Stimulated activated CD4-positive, alpha-beta T cell treated with anti-CD3 and anti-CD28 coated beads, Interleukin-1b, Interleukin-23, amount 100 ng/mL, for 48 hours (primary cell): ENCODE data around the gene SOX9.
"Not testable (repeated sequence)": the region's sequence is repeated elsewhere in the genome, so short reads cannot be mapped to it uniquely, and the experiment has no call there.

Experiments
- DNase-seq: peaks from one replicate; pipeline ENCODE4 v3.0.0-alpha.2; 2020

SOX9 gene

DNA sequence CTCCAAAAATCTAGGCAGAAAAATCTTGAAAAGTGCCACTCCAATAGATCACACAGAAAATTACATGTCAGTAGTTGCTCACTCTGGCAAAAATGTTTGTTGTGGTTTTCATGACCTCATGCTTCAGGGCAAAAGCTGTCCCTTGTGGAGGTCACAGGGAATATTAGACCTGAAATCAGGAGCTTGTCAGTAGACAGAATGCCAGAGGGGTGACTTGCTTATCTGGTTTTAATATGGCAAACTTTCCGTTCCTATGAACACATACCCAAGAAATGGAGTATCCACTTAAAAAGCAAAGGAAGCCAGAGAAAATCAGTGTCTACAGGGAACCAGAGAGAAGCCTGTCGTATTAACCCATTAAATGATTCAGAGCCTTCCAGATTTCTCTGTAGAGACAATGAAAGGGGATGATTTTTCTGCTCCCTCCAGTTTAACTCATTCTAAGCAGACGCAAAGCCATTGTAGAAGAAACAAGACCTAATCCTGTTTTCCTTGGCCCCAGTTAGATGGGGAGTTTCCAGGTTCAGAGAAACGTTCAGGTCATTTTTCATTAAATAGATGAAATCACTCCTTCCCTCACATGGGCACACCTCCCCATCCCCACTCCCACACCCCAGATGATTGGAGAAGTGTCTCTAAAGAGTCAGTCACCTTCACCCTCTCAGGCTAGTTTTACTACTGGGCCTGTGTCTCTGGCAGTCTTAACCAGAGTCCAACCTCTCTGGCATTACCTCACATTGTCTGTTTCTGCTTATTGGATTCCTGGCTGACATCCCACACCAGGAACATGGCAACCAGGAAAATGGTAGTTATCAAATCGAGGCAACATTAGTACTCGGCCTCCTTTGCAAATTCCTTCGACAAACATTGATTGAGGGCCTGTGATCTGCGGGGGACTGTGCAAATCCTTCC is 6.0 kb downstream of the SOX9 start:
- no peak for DNase-seq

DNA sequence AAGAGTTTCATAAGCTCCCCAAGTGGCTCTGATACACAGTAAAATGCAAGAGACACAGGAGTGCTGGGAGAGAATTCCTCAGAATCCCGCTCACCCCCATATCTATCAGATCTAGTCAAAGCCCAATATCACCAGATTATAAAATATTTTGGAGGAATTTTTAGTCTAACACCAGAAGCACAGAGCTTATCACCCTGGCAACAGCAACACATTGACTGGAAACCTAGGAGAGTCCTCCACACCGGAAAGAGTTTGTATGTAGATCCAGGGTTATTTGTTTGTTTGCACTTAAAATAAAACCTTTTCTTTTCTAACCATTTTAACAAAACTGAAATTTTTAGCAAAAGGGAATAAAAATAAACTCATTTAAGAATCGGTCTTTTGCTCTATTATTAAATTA is 7.2 kb downstream of the SOX9 start:
- DNase-seq: no peak

DNA sequence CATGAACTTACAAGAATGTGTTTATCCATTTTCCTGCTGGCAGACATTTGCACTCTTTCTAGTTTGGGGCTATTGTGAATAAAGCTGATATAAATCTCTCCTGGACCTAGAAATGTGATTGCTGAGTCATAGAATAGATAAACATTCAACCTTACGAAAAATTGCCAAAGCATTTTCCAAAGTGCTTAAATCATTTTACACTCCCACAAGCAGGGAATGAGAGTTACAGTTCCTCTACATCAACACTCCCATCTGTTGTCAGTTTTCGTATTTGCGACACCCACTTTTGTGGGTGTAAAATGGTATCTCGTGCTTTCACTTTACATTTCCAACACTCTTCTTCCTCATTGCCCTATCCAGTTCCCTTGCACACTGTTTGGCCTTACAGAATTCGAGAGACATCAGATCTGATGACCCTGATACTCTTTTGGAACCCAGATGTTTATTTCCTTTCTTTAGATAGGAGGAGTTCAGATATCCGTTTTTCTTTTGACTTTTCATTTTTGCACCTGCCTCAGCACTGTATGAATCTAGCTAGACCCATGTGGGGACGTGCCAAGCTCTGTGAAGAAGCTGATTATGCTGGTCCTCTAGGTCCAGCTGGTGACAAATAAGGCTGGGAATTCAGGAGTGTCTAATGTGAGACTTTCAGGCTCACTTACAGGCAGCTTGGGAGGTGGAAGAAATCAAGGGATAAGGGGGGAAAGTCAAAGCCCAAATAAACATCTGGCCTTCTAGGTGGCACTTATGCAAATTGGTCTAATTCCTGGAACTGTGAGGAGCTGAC is 14.0 kb downstream of the SOX9 start:
- no peak for DNase-seq

DNA sequence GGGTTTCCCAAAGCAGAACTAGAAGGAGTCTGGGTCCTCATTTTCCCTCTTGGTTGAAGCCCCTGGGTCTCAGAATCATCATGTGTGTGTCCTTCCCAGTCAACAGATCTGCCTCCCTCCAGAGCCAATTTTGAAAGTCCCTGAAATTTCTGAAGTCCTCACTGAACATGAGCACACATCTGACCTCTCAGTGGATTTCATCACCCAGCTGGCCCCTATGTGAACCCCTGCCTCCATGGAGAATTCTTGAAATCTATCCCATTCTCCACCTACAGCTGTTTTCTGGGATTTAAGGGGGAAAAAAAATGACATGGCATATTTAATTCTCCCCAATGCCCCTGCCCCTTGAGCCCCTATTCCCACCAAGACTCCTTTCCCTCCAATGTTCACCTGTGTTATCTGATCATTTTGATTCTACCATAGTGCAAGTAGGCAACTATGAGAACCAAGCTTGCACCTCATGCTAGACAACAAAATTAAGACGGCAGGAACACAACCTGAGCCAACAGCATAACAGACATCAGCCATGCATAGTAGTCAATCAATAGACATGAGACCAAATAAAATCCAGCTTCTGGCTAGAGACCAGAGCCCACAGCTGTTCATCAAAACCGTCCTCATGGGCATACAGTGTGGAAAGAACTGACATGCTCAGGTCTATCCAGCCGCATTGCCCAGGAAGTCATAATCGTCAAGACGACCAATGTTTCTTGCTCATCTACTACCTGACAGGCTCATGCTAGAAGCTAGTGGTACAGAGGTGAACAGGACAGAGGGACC is 14.9 kb downstream of the SOX9 start:
- DNase-seq: no peak

DNA sequence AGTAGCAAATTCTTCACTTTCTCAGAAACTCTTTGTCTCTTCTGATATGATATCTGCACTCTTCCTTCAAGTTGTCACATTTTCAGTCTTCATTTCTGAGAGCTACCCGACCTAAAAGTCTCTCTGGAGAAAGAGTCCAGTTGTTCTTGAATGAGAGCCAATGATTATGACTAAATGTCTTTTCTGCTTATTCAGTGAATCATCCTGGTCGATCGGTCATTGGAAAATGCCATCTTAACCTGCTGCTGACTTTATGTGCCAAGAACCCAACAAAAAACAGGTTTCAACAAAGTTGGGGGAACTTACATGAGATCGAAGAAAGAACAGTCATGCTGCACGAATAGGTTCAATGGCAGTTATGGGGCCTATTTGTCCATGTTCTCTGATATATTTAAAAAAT is 15.9 kb downstream of the SOX9 start:
- DNase-seq: no peak

DNA sequence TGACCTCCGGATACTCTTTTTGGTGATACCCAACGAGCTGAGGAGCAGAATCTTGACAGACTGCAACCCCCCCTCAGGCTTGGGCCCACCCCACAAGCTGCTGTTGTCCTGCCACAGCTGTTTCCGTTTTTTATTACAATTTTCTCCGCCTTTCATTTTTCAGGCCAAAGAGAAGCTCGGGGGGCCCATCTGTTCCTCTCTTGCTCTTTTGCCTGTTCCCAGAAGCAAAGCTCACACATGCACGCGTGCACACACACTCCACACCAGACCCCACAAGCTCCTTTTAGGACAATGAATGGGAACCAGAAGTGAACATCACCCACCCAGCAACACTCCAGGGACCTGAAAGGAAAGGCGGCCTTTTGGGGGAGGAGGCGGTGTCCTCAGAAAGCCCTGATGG is 16.3 kb downstream of the SOX9 start:
- no peak for DNase-seq

DNA sequence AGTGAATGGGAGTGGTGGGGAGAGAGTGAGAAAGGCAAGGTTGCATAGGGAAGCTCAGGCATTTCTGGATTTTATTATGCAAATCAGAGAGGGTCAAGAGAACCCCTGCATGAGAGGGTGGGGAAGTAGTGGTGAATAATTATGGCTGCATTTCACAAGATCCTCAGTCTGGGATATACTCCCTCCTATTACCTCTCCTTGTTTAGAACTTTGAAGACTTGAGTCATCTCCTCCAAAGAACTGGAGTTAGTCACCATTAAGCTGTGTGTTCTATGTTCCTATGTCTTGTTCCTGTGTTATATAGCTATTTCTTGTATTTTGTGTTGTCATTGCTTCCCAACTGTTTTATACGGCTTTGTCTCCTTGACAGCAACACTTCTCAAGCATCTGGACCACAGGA is 18.4 kb downstream of the SOX9 start:
- no peak for DNase-seq

DNA sequence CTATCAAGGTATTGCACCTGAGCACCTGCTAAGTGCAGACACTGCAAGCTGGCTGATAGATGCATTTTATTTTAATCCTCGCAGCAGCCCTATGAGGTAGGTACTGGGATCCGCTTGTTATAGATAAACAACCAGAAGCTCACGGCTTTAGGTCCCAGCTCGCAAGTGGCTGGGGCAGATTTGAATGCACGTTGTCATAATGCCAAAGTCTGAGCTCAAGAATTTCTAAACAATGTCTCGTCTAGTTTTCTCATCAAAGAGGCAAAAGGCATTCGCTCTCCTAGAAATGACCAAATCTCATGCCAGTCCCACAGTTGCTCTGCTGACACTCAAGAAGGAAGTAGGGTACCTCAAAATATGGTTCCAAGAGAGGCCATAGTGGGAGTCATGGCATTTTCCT is 20.5 kb downstream of the SOX9 start:
- no peak for DNase-seq

DNA sequence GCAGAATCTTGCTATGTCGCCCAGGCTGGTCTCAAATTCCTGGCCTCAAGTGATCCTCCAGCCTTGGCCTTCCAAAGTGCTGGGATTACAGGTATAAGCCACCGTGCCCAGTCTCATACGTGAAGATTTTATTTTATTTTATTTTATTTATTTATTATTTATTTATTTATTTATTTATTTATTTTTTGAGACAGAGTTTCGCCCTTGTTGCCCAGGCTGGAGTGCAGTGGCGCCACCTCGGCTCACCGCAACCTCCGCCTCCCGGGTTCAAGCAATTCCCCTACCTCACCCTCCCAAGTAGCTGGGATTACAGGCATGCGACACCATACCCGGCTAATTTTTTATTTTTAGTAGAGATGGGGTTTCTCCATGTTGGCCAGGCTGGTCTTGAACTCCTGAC is 21.3 kb downstream of the SOX9 start:
- not testable (repeated sequence) for DNase-seq

DNA sequence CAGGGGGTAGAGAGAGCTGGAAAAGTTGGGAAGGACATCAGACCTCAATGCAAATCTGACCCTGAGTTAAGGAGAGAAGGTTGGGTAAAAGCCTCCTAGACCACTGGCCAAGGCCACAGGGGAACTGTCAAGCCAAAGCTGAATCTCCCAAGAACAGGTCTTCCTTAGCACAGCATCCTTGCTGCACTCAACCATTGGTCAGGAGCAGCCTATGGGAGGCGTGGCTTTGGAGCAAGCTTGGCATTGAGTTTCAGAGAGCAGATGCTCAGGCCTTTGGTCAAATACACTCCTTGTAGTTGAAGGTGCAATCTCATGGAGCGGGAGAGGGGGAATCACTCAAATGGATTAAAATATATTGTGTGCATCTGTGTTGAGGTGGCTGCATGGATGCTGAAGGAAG is 21.8 kb downstream of the SOX9 start:
- DNase-seq: no peak

DNA sequence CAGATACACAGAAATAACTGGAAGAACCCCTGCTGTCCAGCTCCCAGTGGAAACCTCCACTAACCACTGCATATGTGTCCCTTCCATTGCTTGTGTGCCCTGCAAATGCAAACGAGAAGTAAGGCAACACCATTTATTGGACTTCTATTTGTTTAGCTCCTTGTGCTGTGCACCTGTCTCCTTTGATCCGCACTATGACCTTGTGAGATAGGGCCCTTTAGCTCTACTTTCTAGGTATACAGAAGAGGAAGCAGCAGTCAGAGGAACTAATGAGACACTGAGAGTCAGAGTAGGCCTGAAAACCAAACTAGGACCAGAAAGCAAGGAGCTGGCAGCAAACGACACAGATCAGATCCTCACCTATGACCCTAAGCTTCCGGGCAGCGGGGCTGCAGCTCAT is 22.4 kb downstream of the SOX9 start:
- no peak for DNase-seq

DNA sequence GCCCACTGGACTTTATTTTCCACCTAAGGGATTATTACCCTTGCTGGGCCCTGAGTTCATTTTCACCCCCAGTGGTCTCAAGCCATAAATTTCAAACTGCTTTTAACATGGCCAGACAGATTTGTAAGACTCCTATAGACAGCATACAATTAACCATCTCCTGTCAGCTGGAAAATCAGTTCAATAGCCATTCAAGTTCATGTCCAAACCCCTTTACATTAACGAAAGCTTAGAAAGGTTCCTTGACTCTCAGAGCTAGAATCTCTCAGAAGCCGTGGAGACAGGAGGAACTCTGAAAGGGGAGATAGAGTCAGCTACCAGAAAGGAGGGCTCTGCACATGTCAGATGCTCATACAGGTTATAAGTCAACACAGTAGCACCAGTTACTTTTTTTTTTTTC is 23.3 kb downstream of the SOX9 start:
- no peak for DNase-seq

DNA sequence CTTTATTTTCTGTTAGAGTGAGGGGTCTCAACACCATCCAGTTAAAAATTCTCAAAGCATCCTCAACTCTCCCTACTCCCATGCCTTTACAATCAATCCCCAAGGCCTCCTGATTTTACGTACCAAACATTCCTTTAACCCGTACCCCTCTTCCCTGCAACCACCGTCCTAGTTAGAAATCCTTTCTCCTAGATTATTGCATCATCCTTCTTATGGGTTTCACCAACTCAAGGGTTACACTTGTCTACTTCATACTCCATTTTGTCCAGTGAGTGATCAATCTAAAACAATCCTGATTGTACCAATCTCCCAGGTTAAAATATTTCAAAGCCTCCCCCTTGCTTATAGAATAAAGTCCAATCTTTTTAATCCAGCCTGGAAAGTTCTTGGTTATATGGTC is 24.7 kb downstream of the SOX9 start:
- no peak for DNase-seq

DNA sequence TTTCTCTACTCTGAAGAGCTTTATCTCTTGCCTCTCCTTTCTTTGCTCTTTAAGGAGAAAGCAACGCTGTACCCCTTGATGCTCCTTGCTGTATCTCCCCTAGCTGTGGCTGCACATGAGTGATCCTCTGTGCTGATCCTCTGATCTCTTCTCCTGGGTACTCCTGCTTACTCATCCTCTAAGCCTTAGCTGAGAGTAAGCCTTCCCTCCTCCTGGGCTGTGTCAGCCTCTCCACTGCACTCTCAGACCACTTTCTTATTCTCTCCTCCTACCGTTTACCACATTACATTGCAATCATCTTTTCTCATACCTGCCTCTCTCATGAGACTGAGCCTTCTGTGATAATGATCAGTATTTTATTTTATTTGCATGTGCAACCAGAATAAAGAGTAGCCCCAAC is 25.1 kb downstream of the SOX9 start:
- no peak for DNase-seq

DNA sequence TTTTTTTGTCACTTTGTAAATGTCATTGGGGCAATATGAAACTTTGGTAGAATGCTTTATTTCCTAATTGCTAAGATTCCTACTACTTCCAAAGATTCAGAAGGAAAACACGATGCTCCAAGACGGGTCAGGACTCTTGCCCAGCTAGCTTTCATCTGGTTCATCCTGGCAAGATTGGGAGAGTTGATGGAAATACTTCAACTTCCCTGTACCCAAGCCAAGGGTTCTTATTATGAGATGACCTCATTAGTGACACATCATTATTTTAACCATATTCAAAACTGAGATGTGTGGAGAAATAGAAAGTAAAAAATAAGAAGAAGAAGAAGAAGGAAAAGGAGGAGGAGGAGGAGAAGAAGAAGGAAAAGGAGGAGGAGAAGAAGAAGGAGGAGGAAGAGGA is 25.6 kb downstream of the SOX9 start:
- DNase-seq: no peak

DNA sequence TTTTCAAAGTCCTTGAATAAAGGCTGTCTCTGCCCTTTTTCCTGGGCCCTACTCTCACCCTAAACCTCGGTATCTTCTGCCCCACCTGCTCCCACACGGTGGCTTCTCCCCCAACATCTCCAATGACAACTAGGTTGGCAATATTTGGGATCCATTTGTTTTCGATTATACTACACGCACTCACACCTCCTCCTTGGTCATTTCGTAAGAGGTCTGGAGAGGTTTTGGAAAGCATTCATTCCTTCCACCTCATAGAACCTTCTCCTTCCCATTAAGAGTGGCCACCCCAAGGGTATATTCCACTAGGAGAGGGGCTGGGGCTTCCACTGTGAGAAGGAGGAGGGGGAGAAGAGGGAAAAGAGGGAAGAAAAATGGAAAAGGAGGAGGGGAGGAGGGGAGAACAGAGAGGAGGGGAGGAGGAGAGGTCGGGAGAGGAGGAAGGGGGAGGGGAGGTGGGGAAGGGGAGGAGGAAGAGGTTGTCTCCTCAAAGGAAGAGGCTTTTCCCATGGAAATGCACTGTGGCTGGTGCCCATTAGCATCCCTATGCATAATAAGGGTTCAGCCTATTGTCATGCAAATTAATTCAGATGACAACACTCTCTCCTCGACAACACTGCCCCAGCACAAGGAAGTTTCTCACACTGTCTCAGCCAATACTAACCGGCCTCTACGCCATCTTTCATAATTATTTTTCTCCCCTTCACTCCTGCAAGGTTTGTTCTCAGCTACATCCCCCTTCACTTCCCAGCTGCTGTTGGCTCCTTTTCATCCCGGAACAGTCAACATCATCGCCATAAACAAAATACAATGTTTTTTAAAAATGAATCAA is 30.0 kb downstream of the SOX9 start:
- DNase-seq: no peak

DNA sequence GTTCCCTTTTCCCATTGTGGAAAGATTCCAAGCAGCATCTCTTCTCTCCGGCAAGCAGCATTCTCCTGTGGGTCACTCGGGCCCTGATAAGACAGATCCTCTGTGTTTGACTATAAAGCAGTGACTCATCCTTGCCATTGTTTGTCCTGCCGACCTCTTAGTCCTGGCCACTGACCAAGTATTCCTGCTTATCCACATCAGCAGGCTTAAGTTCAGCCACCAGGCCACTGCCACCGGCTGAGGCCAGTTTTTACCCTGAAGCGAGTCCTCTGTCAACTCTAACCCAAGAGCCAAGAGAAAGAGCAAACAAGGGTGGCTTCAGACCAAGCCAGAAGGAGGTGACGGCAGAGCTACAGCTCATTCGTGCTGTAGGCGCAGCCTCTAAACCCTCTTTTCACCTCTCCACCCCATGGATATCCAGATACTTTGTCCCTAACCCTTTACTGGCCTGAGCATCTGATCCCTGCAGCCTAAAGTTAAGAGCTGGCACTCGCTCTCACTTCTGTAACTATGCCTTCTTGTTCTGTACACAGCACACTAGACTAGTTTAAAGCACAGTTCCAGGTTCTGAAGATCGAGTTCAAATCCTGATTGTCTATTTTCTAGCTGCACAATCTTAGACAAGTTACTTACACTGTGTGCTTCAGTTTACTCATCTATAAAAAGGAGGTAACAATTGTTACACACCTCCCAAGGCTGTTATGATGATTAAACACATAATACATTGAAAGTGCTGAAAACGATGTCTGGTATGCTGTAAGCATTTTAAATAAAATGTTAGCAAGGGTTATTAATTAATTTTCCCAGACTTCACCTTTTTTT is 31.0 kb downstream of the SOX9 start:
- DNase-seq: no peak

DNA sequence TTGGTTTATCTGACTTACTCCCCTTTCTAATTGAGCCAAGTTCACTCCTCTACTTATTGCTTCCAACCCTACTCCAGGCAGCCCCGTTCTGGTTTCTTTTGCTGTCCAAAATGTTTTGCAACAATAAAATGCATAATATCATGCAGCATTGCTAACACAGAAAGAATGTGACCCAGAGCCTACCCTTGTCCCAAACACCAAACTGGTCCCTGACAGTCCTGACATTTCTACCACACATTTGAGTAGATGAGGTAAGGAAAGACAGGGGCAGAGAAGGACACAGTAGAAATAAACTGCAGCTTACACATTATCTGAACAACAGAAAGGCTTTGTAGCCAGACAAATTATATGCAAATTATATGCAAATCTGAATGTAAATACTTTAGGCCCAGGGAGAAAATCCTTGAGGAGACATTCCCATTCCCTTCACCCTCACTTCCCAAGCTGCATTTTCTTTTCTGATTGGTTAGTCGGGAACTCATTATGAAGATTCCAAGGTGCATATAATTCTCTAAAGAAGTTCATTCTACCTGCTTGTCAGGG is 31.6 kb downstream of the SOX9 start:
- no peak for DNase-seq

DNA sequence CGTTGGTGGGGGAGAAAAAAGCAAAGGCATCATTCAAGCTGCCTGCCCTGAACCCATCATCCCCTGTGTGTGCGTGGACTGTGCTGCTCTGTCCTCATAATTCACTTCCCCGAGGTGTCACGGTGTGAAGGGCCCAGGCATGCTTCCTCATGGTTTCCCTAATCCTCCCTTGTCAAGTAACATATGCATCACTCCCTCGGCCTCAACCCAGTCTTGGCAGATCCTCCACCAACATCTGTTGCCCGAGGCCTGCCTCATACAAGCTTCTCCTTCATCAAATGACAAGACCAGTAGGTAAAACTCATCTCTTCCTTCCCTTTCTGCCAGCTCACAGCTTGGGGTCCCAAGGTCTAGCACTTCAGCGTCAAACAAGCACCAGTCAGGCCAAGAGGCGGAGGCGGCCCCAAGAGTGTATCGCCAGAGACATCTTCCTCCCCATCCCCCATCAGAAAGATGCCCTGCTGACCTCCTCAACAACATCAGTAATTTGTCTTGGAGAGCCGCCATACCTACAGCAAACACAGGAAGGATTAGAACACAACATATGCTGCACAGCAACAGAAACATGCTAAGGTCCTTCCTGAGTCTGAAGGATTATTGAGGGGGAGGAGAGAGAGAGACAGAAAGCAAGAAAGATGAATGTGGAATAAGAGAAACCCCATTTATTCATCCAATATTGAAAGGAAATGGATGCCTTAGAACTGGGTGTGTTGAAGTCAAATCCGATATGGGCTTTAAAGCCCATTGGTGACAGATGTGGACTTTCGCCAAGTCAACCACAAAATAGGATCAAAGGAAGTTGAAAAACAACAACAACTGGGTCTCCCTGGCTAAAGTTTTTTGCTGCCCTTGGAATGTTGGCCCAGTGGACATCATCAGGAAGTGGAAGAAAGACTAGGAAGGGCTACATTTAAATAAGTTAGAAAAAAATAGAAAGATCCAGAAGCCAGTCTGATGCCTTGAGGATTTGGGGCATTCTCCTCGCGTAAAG is 38.4 kb downstream of the SOX9 start:
- DNase-seq: no peak

DNA sequence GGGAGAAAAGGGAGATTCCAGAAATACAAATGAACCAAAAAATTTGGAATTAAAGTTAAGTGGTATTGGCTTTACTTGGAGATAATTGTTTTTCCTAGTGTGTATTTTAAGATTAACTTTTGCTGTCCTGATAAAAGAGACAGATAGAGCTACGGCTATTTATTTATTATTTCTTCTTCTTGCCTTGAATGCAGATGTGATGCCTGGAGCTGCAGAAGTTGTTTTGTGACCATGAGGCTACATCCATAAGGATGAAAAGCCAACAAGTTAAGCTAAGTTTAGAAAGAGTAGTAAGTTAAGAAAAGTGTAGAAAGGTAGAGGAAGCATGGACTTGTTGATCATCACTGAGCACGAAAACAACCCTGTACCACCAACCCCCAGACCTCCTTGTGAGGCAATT is 41.7 kb downstream of the SOX9 start:
- DNase-seq: no peak
